Neural cell (in vitro differentiated cells): ENCODE measurements around the gene TSR2. TPM values are rescaled to one million over a fixed set of nuclear protein-coding genes. Genes with fewer than 3 reads are reported as not detected.

ENCODE experiments used
- H2AFZ ChIP-seq: fragments of 200-600, 300-800 bp; sonication (generic), shearing (Covaris generic); 2 replicates; pipeline ENCODE4 v1.6.0; 2014; ENCODE audit warnings: low read depth, mild to moderate bottlenecking, antibody characterized with exemption, low read length, moderate library complexity
- H3F3A ChIP-seq: fragments of 200-600 bp; shearing (Covaris generic); 2 replicates; pipeline ENCODE4 v1.6.1; 2016; ENCODE audit warnings: mild to moderate bottlenecking, moderate library complexity, mixed read lengths, antibody characterized with exemption, low read length; ENCODE audit not compliant: insufficient read depth, poor library complexity, severe bottlenecking
- H3K27ac ChIP-seq: fragments of 200-600, 300-800 bp; sonication (generic), shearing (Covaris generic); 2 replicates; pipeline ENCODE4 v1.5.1; 2014; ENCODE audit warnings: mild to moderate bottlenecking, low read length, moderate library complexity
- H3K27me3 ChIP-seq: fragments of 300-800, 200-600 bp; sonication (generic), shearing (Covaris generic); 2 replicates; pipeline ENCODE4 v1.6.0; 2014; ENCODE audit warnings: mild to moderate bottlenecking, low read depth, low read length, moderate library complexity; ENCODE audit not compliant: insufficient read depth
- H3K36me3 ChIP-seq: fragments of 300-800, 200-600 bp; sonication (generic), shearing (Covaris generic); 2 replicates; pipeline ENCODE4 v1.5.1; 2014; ENCODE audit warnings: mild to moderate bottlenecking, antibody characterized with exemption, low read length, moderate library complexity; ENCODE audit not compliant: insufficient read depth
- H3K4me2 ChIP-seq: fragments of 300-800, 200-600 bp; sonication (generic), shearing (Covaris generic); 2 replicates; pipeline ENCODE4 v1.6.0; 2014; ENCODE audit warnings: mild to moderate bottlenecking, low read length
- H3K4me3 ChIP-seq: fragments of 300-800, 200-600 bp; sonication (generic), shearing (Covaris generic); 2 replicates; pipeline ENCODE4 v1.5.1; 2014; ENCODE audit warnings: mild to moderate bottlenecking, low read length, moderate library complexity
- H3K79me2 ChIP-seq: fragments of 200-600 bp; shearing (Covaris generic); replicated peaks from 2 replicates; pipeline ENCODE4 v1.6.0; 2014; ENCODE audit warnings: mild to moderate bottlenecking, low read length, moderate library complexity; ENCODE audit not compliant: insufficient read depth
- H3K9ac ChIP-seq: fragments of 300-800, 200-600 bp; sonication (generic), shearing (Covaris generic); 2 replicates; pipeline ENCODE4 v1.6.1; 2016; ENCODE audit warnings: mild to moderate bottlenecking, low read length, mixed read lengths
- H3K9me2 ChIP-seq: fragments of 200-600 bp; shearing (Covaris generic); 2 replicates; pipeline ENCODE4 v1.6.1; 2016; ENCODE audit warnings: mild to moderate bottlenecking, low read length, mixed read lengths; ENCODE audit not compliant: insufficient read depth
- H3K9me3 ChIP-seq: fragments of 200-600, 300-800 bp; sonication (generic), shearing (Covaris generic); 2 replicates; pipeline ENCODE4 v1.6.1; 2016; ENCODE audit warnings: mild to moderate bottlenecking, mixed run types, low read length, moderate library complexity, mixed read lengths
- H4K20me1 ChIP-seq: fragments of 200-600 bp; shearing (Covaris generic); 2 replicates; pipeline ENCODE4 v1.6.1; 2016; ENCODE audit warnings: mild to moderate bottlenecking, mixed run types; ENCODE audit not compliant: insufficient read depth
- CTCF ChIP-seq: fragments of 450-650 bp; IDR thresholded peaks from 2 replicates; pipeline ENCODE4 v1.5.1; 2014; ENCODE audit warnings: antibody characterized with exemption, mild to moderate bottlenecking, moderate library complexity; ENCODE audit not compliant: poor library complexity, severe bottlenecking
- EP300 ChIP-seq: fragments of 450-650 bp; conservative IDR thresholded peaks from 2 replicates; pipeline ENCODE4 v1.6.1; 2014; ENCODE audit warnings: antibody characterized with exemption, mild to moderate bottlenecking, moderate library complexity; ENCODE audit not compliant: poor library complexity, severe bottlenecking
- EZH2 ChIP-seq: fragments of 200-600, 300-800 bp; shearing (Covaris generic), sonication (generic); IDR thresholded peaks from 2 replicates; pipeline ENCODE4 v1.6.1; 2014; ENCODE audit warnings: antibody characterized with exemption, low read length, borderline replicate concordance, mild to moderate bottlenecking; ENCODE audit not compliant: insufficient read depth, poor library complexity, severe bottlenecking
- MXI1 ChIP-seq: fragments of 450-650 bp; conservative IDR thresholded peaks from 2 replicates; pipeline ENCODE4 v1.6.1; 2014; ENCODE audit warnings: antibody characterized with exemption, mild to moderate bottlenecking; ENCODE audit not compliant: poor library complexity, severe bottlenecking
- POLR2AphosphoS5 ChIP-seq: IDR thresholded peaks from 2 replicates; pipeline ENCODE4 v1.6.1; 2012
- RAD21 ChIP-seq: fragments of 450-650 bp; conservative IDR thresholded peaks from 2 replicates; pipeline ENCODE4 v1.6.1; 2014; ENCODE audit warnings: antibody characterized with exemption, mild to moderate bottlenecking, moderate library complexity
- REST ChIP-seq: IDR thresholded peaks from 2 replicates; pipeline ENCODE4 v1.6.1; 2012; ENCODE audit warnings: borderline replicate concordance
- SMC3 ChIP-seq: fragments of 450-650 bp; conservative IDR thresholded peaks from 2 replicates; pipeline ENCODE4 v1.6.1; 2014; ENCODE audit warnings: antibody characterized with exemption, mild to moderate bottlenecking, moderate library complexity; ENCODE audit not compliant: poor library complexity
- TAF1 ChIP-seq: IDR thresholded peaks from 2 replicates; pipeline ENCODE4 v1.6.1; 2012; ENCODE audit warnings: low read depth
- polyA plus RNA-seq: library from polyadenylated mRNA; depleted of rRNA; stranded (reverse); fragments of >200 nt; gene quantifications from 2 replicates; pipeline ENCODE4 v1.2.3, GENCODE V29; 2014

TSR2 gene
- polyA plus RNA-seq, 1 donor from 2014 or later: 27.5 TPM

- TF ChIP-seq SMC3 (no peak), POLR2AphosphoS5 (no peak), MXI1 (no peak), EP300 (no peak), REST (no peak), EZH2 (no peak), TAF1 (no peak), CTCF (no peak)
- no peaks in the 10 kb centered on the region for H3K9me3 ChIP-seq
- no peaks in the 10 kb centered on the region for H4K20me1 ChIP-seq
- no peaks in the 10 kb centered on the region for H3K9me2 ChIP-seq
- H3K27ac ChIP-seq: no peak overlapping the region
- H3K4me2 ChIP-seq: no peak overlapping the region
- H3K27me3 ChIP-seq: no peaks in the 10 kb centered on the region
- H3K79me2 ChIP-seq: no peaks in the 10 kb centered on the region
- H3K4me3 ChIP-seq: no peak overlapping the region
- no peak overlapping the region for H2AFZ ChIP-seq
- H3K36me3 ChIP-seq: no peaks in the 10 kb centered on the region
- H3F3A ChIP-seq: no peaks in the 10 kb centered on the region
- no peak overlapping the region for H3K9ac ChIP-seq
These were observed 7.3 kb downstream of the TSR2 start for GRCh38 chrX:54447461-54447860.

DNA sequence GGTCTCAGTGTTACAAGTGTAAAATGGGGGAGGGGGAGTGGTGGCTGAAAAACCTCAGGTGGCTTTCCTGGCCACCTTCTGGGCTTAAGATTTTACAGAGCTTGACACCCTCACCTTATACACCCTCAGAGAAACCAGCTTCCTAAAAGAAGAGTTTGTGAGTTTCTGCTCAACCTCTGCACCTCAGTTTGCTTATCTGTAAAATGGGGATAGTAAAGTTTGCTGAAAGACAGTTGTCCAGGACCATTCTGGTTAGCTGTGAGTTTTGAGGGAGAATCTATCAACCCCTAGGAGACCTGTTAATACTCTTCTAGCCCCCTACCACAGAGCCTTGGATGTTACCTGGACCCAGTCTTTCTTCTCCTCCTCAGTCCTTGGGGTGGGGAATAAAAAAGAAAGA, 9.7 kb downstream of the TSR2 start:
- Histone ChIP-seq H4K20me1 (no peaks in the 10 kb centered on the region), H3K9ac (no peak overlapping the region), H3K27me3 (no peaks in the 10 kb centered on the region)

More for the DNA sequence above, 9.7 kb downstream of the TSR2 start:
- TF ChIP-seq MXI1 (no peak), EP300 (no peak), RAD21 (no peak), TAF1 (no peak), POLR2AphosphoS5 (no peak), SMC3 (no peak), EZH2 (no peak), CTCF (no peak), REST (no peak)
- Histone ChIP-seq H3K79me2 (no peaks in the 10 kb centered on the region), H3K9me2 (no peaks in the 10 kb centered on the region), H3K4me2 (no peak overlapping the region), H3K4me3 (no peak overlapping the region), H3K27ac (no peak overlapping the region), H3K36me3 (no peaks in the 10 kb centered on the region), H3K9me3 (no peaks in the 10 kb centered on the region), H2AFZ (no peak overlapping the region), H3F3A (no peaks in the 10 kb centered on the region)
